ENCODE data around the gene SPNS2. TPM values are rescaled to one million over a fixed set of nuclear protein-coding genes. Genes with fewer than 3 reads are reported as not detected.

The SPNS2 gene
- total and polyA plus RNA-seq, 5 donors, result 9.6 to 16.2 (median 10.6) TPM

DNA sequence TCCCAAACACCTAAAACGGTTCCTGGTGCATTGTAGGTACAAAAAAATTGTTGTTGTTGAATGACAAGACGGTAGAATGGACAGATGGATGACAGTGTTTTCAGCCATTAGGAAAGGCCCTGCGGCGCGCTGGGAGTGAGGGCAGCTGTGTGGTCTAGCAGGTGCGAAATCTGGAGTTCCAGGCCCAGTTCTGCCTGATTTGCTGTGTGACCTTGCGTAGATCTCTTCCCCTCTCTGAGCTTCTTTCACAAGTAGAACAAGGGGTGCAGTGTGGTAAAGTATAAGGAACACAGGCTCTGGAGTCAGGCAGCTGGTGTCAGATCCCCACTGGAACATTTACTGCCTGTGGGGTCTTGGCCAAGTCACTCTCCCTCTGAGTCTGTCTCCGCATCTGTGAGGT lies 25.3 kb downstream of the SPNS2 start:
- intact Hi-C loops (cut with DNase I), result no loop called here
- WGBS, result 84% methylated on average over 8 of the region's 8 CpGs
- no peaks in the 10 kb centered on the region for H3K27me3 ChIP-seq (ENCODE audit: control insufficient read depth, insufficient read depth)
- no peaks in the 10 kb centered on the region for H3K9me3 ChIP-seq (ENCODE audit: control insufficient read depth, low read length)
- DNase-seq (no peak), ATAC-seq (no peak)
- peaks cover 5% of the 10 kb centered on the region for H3K4me1 ChIP-seq (ENCODE audit: control insufficient read depth, insufficient read depth, low read length)
- no peak overlapping the region for H3K27ac ChIP-seq (ENCODE audit: low read length)
- no peak overlapping the region for H3K4me3 ChIP-seq (ENCODE audit: low read length)

DNA sequence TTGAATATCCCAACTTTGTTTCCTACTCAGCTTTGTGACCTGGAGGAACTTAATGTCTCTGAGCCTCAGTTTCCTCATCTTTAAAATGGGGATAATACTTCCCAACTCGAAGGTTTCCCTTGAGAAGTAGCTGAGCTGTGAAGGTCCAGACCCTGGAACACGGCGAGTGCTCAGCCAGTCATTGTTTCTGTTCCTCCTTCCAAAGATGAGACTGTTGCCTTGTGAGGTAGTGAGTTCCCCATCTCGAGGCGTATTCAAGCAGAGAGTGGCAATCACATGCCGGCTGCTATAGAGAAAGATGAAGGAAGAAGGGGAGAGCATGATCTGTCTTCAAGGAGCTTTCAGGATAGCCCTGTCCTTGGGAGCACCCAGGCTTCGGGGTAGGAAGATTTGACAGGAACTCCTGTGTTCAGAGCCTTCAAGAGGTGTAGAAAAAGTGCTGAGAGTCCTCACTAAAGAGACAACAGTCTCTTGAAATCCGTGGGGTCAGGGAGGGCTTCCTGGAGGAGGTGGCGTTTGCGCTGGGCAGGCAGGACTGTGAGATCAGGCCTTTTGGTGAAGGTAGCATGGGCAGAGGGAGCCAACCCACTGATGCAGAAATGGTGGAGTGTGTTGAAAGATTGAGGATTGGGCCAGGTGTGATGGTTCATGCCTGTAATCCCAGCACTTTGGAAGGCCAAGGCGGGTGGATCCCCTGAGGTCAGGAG lies 27.2 kb downstream of the SPNS2 start:
- no peak for DNase-seq
- Histone ChIP-seq H3K9me3 (ENCODE audit: control insufficient read depth, low read length) (no peaks in the 10 kb centered on the region), H3K27ac (ENCODE audit: low read length) (no peak overlapping the region), H3K4me3 (ENCODE audit: low read length) (no peak overlapping the region), H3K27me3 (ENCODE audit: control insufficient read depth, insufficient read depth) (no peaks in the 10 kb centered on the region), H3K4me1 (ENCODE audit: control insufficient read depth, insufficient read depth, low read length) (peaks cover 5% of the 10 kb centered on the region)
- intact Hi-C loops (cut with DNase I), result no loop called here
- no peak for ATAC-seq
- 88% methylated on average over 11 of the region's 11 CpGs for WGBS

DNA sequence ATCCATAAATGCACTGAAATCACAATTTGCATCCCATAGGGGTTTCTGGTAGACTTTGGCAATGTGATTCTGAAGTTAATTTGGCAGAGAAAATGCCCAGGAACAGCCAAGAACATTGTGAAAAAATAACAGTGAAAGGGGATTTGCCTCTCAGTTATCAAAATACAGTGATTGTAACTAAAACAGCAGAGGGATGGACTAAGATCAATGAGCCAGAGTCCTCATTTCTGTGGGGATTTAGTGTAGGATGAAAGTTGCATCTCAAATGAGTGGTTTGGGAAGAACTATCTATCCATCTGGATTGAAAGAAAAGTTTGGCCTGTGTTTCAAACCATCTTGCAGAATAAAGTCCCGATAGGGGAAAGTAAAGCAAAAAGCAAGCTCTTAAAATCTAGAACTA lies 28.5 kb downstream of the SPNS2 start:
- 38% methylated on average over 1 of the region's 1 CpG for WGBS
- intact Hi-C loops (cut with DNase I), result no loop called here
- no peak for DNase-seq
- Histone ChIP-seq H3K27ac (ENCODE audit: low read length) (no peak overlapping the region), H3K27me3 (ENCODE audit: control insufficient read depth, insufficient read depth) (no peaks in the 10 kb centered on the region), H3K9me3 (ENCODE audit: control insufficient read depth, low read length) (no peaks in the 10 kb centered on the region), H3K4me3 (ENCODE audit: low read length) (no peak overlapping the region), H3K4me1 (ENCODE audit: control insufficient read depth, insufficient read depth, low read length) (peaks cover 3% of the 10 kb centered on the region)
- ATAC-seq, result peak in 1 of 2 donors; percentile 17

DNA sequence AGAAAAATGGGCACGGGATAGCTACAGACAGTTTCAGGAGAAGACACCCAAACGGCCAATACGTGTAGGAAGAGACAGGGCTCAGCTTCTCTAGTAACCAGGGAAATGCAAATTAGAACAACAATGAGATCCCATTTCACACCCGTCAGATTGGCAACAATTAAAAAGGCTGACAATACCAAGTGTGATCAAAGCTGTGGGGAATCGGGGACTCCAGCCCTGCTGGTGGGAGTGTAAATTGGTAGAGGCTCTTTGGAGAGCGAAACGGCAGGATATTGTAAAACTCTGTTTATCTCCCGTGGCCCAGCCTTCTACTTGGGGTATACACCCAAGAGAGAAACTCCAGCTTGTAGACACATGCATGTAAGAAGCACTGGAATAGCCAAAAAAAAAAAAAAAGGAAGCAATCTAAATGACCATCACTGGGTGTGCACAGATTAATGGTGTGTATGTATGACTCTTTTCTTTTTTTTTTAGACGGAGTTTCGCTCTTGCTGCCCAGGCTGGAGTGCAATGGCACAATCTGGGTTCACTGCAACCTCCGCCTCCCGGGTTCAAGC lies 29.0 kb downstream of the SPNS2 start:
- no peak overlapping the region for H3K27ac ChIP-seq (ENCODE audit: low read length)
- no peaks in the 10 kb centered on the region for H3K27me3 ChIP-seq (ENCODE audit: control insufficient read depth, insufficient read depth)
- intact Hi-C loops (cut with DNase I), result no loop called here
- 56% methylated on average over 12 of the region's 12 CpGs for WGBS
- no peaks in the 10 kb centered on the region for H3K9me3 ChIP-seq (ENCODE audit: control insufficient read depth, low read length)
- ATAC-seq (peak in 1 of 2 donors; percentile 12), DNase-seq (no peak)
- H3K4me3 ChIP-seq (ENCODE audit: low read length), result no peak overlapping the region
- peaks cover 3% of the 10 kb centered on the region for H3K4me1 ChIP-seq (ENCODE audit: control insufficient read depth, insufficient read depth, low read length)

DNA sequence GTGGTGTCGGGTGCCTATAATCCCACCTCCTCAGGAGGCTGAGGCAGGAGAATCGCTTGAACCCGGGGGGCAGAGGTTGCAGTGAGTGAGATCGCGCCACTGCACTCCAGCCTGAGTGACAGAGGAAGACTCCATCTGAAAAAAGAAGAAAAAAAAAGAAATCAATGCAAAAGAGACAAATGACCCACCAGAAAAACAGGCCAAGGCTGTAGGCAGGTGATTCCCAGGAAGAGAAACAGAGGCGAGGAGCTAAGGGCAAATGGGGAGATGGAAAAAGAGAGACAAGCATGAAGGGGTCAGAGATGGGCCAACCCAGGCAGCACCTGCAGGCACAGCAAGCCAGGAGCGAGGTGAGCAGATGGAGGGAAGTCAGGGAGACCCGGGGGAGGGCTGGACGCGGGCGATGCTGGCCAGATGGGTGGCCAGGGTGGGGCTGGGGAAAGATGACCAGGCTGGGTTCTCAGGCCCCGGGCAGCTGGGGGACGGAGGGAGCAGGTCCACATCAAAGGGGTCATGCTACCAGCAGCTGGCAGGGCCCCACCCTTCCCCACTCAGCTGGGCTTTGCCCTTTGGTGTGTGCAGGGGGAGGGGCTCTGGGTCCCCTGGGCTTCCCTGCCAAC lies 31.0 kb downstream of the SPNS2 start:
- no peak for ATAC-seq
- intact Hi-C loops (cut with DNase I), result no loop called here
- 86% methylated on average over 13 of the region's 13 CpGs for WGBS

DNA sequence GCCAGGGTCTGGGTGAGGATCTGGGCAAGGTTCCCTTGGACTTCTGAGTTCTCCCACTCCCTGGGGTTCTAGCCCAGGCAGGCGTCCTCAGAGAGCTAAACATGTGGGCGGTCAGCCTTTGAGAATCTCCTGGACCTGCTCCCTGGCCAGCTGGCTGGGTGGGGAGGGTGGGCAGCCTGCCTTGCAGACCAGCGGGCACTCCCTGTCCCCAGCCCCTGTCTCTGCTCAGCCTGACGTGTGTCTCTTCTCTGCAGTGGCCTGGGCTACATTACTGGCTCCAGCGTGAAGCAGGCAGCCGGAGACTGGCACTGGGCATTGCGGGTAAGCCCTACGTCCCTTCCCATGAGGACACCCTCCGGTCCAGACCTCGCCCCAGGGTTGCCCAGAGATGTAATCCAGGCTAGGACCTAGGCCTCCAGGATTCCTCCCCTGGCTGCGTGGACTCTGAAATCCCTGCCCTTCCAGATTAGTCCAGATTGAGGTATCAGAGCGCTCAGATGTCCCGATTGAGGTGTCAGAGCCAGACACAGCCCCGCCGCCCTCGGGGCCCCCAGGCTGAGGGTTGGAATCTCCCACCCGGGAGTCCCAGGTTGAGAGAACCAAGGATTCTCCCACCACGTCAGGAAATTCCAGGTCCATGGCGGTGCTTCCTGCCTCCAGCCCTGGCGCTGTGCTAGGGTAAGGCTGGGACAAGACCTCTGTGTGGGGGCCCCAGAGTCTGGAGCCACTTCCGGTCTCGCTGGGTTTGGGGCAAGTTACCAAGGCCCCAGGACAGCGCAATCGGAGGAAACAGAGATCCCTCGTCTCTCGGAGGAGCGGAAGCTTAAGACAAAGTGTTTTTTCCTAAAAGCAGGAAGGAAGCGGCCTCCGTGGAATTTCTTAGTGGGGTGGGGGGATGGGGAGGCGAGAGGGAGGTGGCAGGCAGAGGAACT lies 32.4 kb downstream of the SPNS2 start:
- Histone ChIP-seq H3K4me3 (ENCODE audit: low read length) (no peak overlapping the region), H3K27ac (ENCODE audit: low read length) (peak overlapping the region; percentile 78), H3K4me1 (ENCODE audit: control insufficient read depth, insufficient read depth, low read length) (peaks cover 8% of the 10 kb centered on the region), H3K9me3 (ENCODE audit: control insufficient read depth, low read length) (no peaks in the 10 kb centered on the region), H3K27me3 (ENCODE audit: control insufficient read depth, insufficient read depth) (no peaks in the 10 kb centered on the region)
- peak; percentile 56 to 84 (median 81) for DNase-seq
- peak; percentile 47 to 54 for ATAC-seq
- intact Hi-C loops (cut with DNase I), result no loop called here
- WGBS, result 56% methylated on average over 30 of the region's 30 CpGs

More for the DNA sequence above, 31.0 kb downstream of the SPNS2 start:
- Histone ChIP-seq H3K4me3 (ENCODE audit: low read length) (no peak overlapping the region), H3K27ac (ENCODE audit: low read length) (peak overlapping the region; percentile 8), H3K27me3 (ENCODE audit: control insufficient read depth, insufficient read depth) (no peaks in the 10 kb centered on the region), H3K4me1 (ENCODE audit: control insufficient read depth, insufficient read depth, low read length) (peaks cover 8% of the 10 kb centered on the region), H3K9me3 (ENCODE audit: control insufficient read depth, low read length) (no peaks in the 10 kb centered on the region)
- no peak for DNase-seq

DNA sequence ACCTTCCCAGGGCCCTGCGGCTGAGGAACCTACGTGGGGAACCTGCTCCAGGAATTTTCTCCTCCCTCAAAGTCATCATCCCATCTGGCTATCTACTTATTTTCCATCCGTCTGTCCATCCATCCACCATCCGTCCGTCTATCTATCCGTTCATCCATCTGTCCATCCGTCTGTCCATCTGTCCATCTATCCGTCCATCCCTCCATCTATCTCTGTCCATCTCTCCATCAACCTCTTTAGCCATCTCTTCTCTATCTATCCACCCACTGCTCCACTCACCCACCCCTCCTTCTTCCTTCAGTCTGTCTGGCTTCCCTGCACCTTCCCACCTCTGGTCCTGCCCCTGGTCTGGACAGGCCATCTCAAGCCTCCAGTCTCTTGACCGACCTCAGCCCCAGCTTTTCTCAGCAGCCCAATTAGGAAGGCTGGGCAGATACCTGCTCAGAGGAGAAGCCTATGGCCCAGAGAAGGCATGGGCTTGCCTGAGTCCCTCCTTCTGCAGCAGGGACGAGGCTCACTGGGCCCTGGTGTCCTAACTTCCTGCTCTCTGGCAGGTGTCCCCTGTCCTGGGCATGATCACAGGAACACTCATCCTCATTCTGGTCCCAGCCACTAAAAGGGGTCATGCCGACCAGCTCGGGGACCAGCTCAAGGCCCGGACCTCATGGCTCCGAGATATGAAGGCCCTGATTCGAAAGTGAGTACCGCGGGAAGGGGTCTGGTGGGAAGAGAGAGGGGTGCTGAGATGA lies 33.5 kb downstream of the SPNS2 start:
- WGBS, result 90% methylated on average over 17 of the region's 17 CpGs
- Histone ChIP-seq H3K27me3 (ENCODE audit: control insufficient read depth, insufficient read depth) (no peaks in the 10 kb centered on the region), H3K4me1 (ENCODE audit: control insufficient read depth, insufficient read depth, low read length) (peaks cover 15% of the 10 kb centered on the region), H3K4me3 (ENCODE audit: low read length) (no peak overlapping the region), H3K9me3 (ENCODE audit: control insufficient read depth, low read length) (no peaks in the 10 kb centered on the region), H3K27ac (ENCODE audit: low read length) (peak overlapping the region; percentile 43)
- ATAC-seq (no peak), DNase-seq (peak in 1 of 3 donors; percentile 39)
- intact Hi-C loops (cut with DNase I), result no loop called here

DNA sequence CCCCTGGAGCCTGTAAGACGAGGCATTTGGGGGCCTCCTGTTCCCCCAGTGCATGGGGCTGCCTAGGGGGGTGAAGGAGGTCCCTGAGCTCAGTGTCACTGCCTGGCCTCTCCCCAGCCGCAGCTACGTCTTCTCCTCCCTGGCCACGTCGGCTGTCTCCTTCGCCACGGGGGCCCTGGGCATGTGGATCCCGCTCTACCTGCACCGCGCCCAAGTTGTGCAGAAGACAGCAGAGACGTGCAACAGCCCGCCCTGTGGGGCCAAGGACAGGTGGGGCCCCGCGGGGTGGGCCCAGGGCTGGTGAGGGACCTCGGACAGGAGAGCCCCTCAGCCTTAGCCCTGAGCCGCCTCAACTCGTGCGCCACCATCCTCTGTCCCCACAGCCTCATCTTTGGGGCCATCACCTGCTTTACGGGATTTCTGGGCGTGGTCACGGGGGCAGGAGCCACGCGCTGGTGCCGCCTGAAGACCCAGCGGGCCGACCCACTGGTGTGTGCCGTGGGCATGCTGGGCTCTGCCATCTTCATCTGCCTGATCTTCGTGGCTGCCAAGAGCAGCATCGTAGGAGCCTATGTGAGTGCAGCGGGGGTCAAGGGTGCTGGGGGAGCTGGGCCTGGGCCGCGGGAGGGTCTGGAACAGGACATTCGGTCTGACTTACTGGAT lies 34.3 kb downstream of the SPNS2 start:
- WGBS, result 91% methylated on average over 33 of the region's 33 CpGs
- no peaks in the 10 kb centered on the region for H3K9me3 ChIP-seq (ENCODE audit: control insufficient read depth, low read length)
- no peak for ATAC-seq
- H3K4me3 ChIP-seq (ENCODE audit: low read length), result no peak overlapping the region
- DNase-seq, result peak in 1 of 3 donors; percentile 59
- no peaks in the 10 kb centered on the region for H3K27me3 ChIP-seq (ENCODE audit: control insufficient read depth, insufficient read depth)
- intact Hi-C loops (cut with DNase I), result no loop called here
- peaks cover 22% of the 10 kb centered on the region for H3K4me1 ChIP-seq (ENCODE audit: control insufficient read depth, insufficient read depth, low read length)
- no peak overlapping the region for H3K27ac ChIP-seq (ENCODE audit: low read length)

DNA sequence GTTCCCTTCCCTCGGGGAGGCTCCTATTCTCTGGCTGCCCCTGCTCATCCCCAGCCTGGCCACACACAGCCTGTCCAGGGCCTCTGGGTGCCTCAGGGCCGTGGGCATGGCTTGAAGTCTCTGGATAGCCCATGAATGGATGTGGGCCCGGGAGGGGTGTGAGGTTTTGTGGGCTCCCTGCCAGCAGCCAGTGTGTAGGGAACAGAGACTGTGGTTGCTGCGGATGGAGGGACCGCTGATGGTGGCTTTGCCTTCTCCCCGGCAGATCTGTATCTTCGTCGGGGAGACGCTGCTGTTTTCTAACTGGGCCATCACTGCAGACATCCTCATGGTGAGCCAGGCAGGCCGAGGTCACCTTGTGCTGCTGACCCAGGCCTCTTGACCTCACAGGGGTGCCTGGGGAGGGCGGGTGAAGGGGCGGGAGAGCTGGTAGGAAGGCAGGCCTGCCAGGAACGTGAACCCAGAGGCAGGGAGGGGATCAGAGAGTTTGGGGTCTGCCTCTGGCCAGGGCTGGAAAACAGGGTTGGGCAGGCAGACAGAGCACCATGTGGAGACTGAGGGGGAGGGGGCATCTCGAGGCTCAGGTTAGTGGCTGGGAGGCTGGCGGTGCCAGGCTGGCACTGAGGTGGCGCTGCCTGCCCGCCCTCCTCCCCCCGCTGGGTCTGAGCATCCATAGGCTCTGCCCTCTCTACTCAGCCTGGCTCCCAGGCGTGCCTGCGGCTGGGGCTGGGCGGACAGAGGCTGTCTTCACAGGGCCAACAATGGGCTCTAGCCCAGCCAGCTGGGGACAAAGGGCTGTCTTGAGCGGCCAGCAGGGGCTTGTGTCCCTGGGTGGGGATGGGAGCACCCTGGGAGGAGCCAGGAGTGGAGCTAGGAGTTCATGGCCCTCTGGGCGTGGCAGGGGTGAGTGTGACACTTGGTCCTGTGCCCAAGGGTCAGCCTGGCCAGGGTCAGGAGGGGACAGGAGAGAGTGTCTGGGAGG lies 35.1 kb downstream of the SPNS2 start:
- DNase-seq (peak; percentile 68 to 78 (median 70)), ATAC-seq (peak in 1 of 2 donors; percentile 37)
- intact Hi-C loops (cut with DNase I), result no loop called here
- Histone ChIP-seq H3K4me1 (ENCODE audit: control insufficient read depth, insufficient read depth, low read length) (peaks cover 22% of the 10 kb centered on the region), H3K27ac (ENCODE audit: low read length) (peak overlapping the region; percentile 16), H3K9me3 (ENCODE audit: control insufficient read depth, low read length) (no peaks in the 10 kb centered on the region), H3K4me3 (ENCODE audit: low read length) (no peak overlapping the region), H3K27me3 (ENCODE audit: control insufficient read depth, insufficient read depth) (no peaks in the 10 kb centered on the region)
- WGBS, result 59% methylated on average over 23 of the region's 23 CpGs
